ENCODE data around the gene SPRED2.
"Not testable (repeated sequence)": the region's sequence is repeated elsewhere in the genome, so short reads cannot be mapped to it uniquely, and the experiment has no call there.

The SPRED2 gene

GRCh38 chr2:65360441-65360840 lies 72.0 kb downstream of the SPRED2 start:
- DNase-seq: no peak

- no peak for DNase-seq
Measured at GRCh38 chr2:65358678-65359400, 73.6 kb downstream of the SPRED2 start.

- DNase-seq: no peak
Measured at GRCh38 chr2:65357959-65358294, 74.5 kb downstream of the SPRED2 start.

- DNase-seq: peak; percentile 21
Measured at GRCh38 chr2:65357095-65357958, 75.1 kb downstream of the SPRED2 start.

- no peak for DNase-seq
Measured at GRCh38 chr2:65355186-65355831, 77.1 kb downstream of the SPRED2 start.

- DNase-seq: peak; percentile 12
Measured at GRCh38 chr2:65354773-65355172, 77.6 kb downstream of the SPRED2 start.

- no peak for DNase-seq
Measured at GRCh38 chr2:65353927-65354326, 78.5 kb downstream of the SPRED2 start.

- DNase-seq: no peak
Measured at GRCh38 chr2:65353046-65353445, 79.4 kb downstream of the SPRED2 start.

- peak; percentile 66 for DNase-seq
Measured at GRCh38 chr2:65351948-65352595, 80.3 kb downstream of the SPRED2 start.

- DNase-seq: peak; percentile 87
Measured at GRCh38 chr2:65351234-65351947, 81.0 kb downstream of the SPRED2 start.

GRCh38 chr2:65350651-65351056 lies 81.7 kb downstream of the SPRED2 start:
- DNase-seq: no peak

- DNase-seq: peak; percentile 49
Measured at GRCh38 chr2:65349863-65350262, 82.5 kb downstream of the SPRED2 start.

GRCh38 chr2:65347913-65348312 lies 84.5 kb downstream of the SPRED2 start:
- DNase-seq: no peak

- no peak for DNase-seq
Measured at GRCh38 chr2:65345631-65346030, 86.8 kb downstream of the SPRED2 start.

GRCh38 chr2:65344689-65345088 lies 87.7 kb downstream of the SPRED2 start:
- no peak for DNase-seq

GRCh38 chr2:65344182-65344581 lies 88.2 kb downstream of the SPRED2 start:
- DNase-seq: no peak

- DNase-seq: no peak
Measured at GRCh38 chr2:65343386-65343785, 89.0 kb downstream of the SPRED2 start.

GRCh38 chr2:65340898-65341681 lies 91.3 kb downstream of the SPRED2 start:
- DNase-seq: no peak

- DNase-seq: no peak
Measured at GRCh38 chr2:65339648-65340047, 92.8 kb downstream of the SPRED2 start.

- DNase-seq: not testable (repeated sequence)
Measured at GRCh38 chr2:65338830-65339495, 93.4 kb downstream of the SPRED2 start.

- not testable (repeated sequence) for DNase-seq
Measured at GRCh38 chr2:65337915-65338314, 94.5 kb downstream of the SPRED2 start.
